ENCODE measurements around the gene RPRD1B. TPM values are rescaled to one million over a fixed set of nuclear protein-coding genes. Genes with fewer than 3 reads are reported as not detected.

RPRD1B gene
- total and polyA plus RNA-seq, 2 of the 4 experiments (the other 2 are of a cell fraction), result 8.4 to 9.9 TPM

- Histone ChIP-seq H4K8ac (ENCODE audit: low read depth in 2 of 2, low read length in 2 of 2) (no peak overlapping the region), H3K9me3 (ENCODE audit: control insufficient read depth, insufficient read depth, low read length) (no peaks in the 10 kb centered on the region), H2AK5ac (ENCODE audit: low read depth, low read length) (no peak overlapping the region), H4K5ac (ENCODE audit: low read depth, low read length) (no peak overlapping the region; the same call in 1 of the 2 replicates), H3K27me3 (ENCODE audit: control insufficient read depth, insufficient read depth, low read length) (no peaks in the 10 kb centered on the region), H3K36me3 (ENCODE audit: control insufficient read depth, insufficient read depth, low read length) (peaks cover 48% of the 10 kb centered on the region), H3K79me1 (ENCODE audit: low read depth in 1 of 2, low read length in 2 of 2) (peaks cover 15 to 38% of the 10 kb centered on the region in 2 experiments; a peak in 3 of 4 replicates), H4K20me1 (ENCODE audit: insufficient read depth, low read length) (no peaks in the 10 kb centered on the region), H3K56ac (ENCODE audit: extremely low read depth, insufficient read depth, low read length) (no peak overlapping the region), H3K4me2 (ENCODE audit: low read depth, low read length) (no peak overlapping the region), H2BK20ac (ENCODE audit: low read depth, low read length) (no peak overlapping the region), H3K9me1 (ENCODE audit: insufficient read depth, low read length) (peaks cover 4% of the 10 kb centered on the region; the same call in 1 of the 2 replicates), H3K4me3 (ENCODE audit: insufficient read depth, low read depth, low read length) (no peak overlapping the region), H3K18ac (ENCODE audit: low read depth, low read length) (no peak overlapping the region), H2BK15ac (ENCODE audit: low read depth, low read length) (no peak overlapping the region), H2BK5ac (ENCODE audit: low read depth, low read length, poor library complexity, severe bottlenecking) (no peak overlapping the region), H2AFZ (replicated peaks; ENCODE audit: low read length, poor library complexity) (no peak overlapping the region), H2AK9ac (replicated peaks; ENCODE audit: low read depth, low read length, poor library complexity) (no peak overlapping the region), H3K14ac (replicated peaks; ENCODE audit: low read depth, low read length) (no peak overlapping the region), H4K91ac (ENCODE audit: insufficient read depth, low read depth, low read length) (no peak overlapping the region), H3K4me1 (ENCODE audit: control insufficient read depth, insufficient read depth, low read length) (0 out of 2 replicates have a peak, but pooled peaks cover 2% of the 10 kb centered on the region), H3K23ac (ENCODE audit: low read depth, low read length) (no peak overlapping the region), H2BK120ac (ENCODE audit: low read depth, low read length) (no peak overlapping the region), H3K4ac (ENCODE audit: low read depth, low read length) (no peak overlapping the region), H3K27ac (ENCODE audit: insufficient read depth, low read length) (no peak overlapping the region), H3K9ac (ENCODE audit: low read depth, low read length) (no peak overlapping the region)
- intact Hi-C loops (cut with micrococcal nuclease) (no loop called here), in situ Hi-C loops (cut with MboI; ENCODE audit: low sequenced_read_pairs) (loop anchor here (10.0 kb wide), 1 partner anchor 238 kb away; the partner anchor contains the start of gene BPI), dilution Hi-C loops (cut with HindIII; ENCODE audit: low sequenced_read_pairs, unreplicated experiment) (no loop called here)
- ATAC-seq (ENCODE audit: low read depth), result no peak
- ChIA-PET CTCF (no interaction called here), POLR2A (ENCODE audit: unreplicated experiment) (no interaction called here)
- 94% methylated on average over 2 of the region's 9 CpGs; no CpG with 5 or more reads in 1 of the 2 experiments for WGBS, 2 experiments (ENCODE audit: extremely low coverage in 2 of 2, insufficient read length in 1 of 2)
- no peak for DNase-seq
- no TSS peak for BruUV-seq (replicated peaks)
- no peak for TF ChIP-seq CTCF (conservative IDR thresholded peaks at IDR 0.05; ENCODE audit: low read depth, low read length)
- TF ChIP-seq RCOR1 (IDR thresholded peaks at IDR 0.05; ENCODE audit: insufficient replicate concordance, low read length), result no peak
- no peak for TF ChIP-seq SMC3 (IDR thresholded peaks at IDR 0.05; ENCODE audit: low read depth, low read length)
- no peak for TF ChIP-seq USF2 (IDR thresholded peaks at IDR 0.05; ENCODE audit: low read depth, low read length)
- no peak for TF ChIP-seq POLR2A (IDR thresholded peaks at IDR 0.05; ENCODE audit: low read depth, low read length)
- no peak for TF ChIP-seq ELK1 (IDR thresholded peaks at IDR 0.05; ENCODE audit: borderline replicate concordance, low read depth, low read length)
- TF ChIP-seq MXI1 (IDR thresholded peaks at IDR 0.05; ENCODE audit: borderline replicate concordance, low read depth, low read length), result no peak
- no peak for TF ChIP-seq MAFK (IDR thresholded peaks at IDR 0.05; ENCODE audit: low read depth, low read length)
- TF ChIP-seq NFE2L2 (IDR thresholded peaks at IDR 0.05; ENCODE audit: low read depth, low read length), result no peak
- no peak for TF ChIP-seq FOS (IDR thresholded peaks at IDR 0.05; ENCODE audit: low read depth, low read length)
- TF ChIP-seq RAD21 (IDR thresholded peaks at IDR 0.05; ENCODE audit: low read length), result no peak
- no peak for TF ChIP-seq BHLHE40 (IDR thresholded peaks at IDR 0.05; ENCODE audit: low read depth, low read length)
- TF ChIP-seq RFX5 (IDR thresholded peaks at IDR 0.05; ENCODE audit: low read depth, low read length), result no peak
- no peak for TF ChIP-seq CHD1 (IDR thresholded peaks at IDR 0.05; ENCODE audit: low read depth, low read length)
- TF ChIP-seq MAZ (IDR thresholded peaks at IDR 0.05; ENCODE audit: borderline replicate concordance, low read depth, low read length), result no peak
Measured at GRCh38 chr20:38066969-38067716, 33.6 kb downstream of the RPRD1B start.

Data from IMR-90 (cell line).